Uterus (tissue), 2 donors: ENCODE measurements around the gene SIDT1.

Experiments
- POLR2A ChIP-seq, 2 donors: fragments of 450-650 bp; IDR thresholded peaks; one replicate each; pipeline ENCODE4 v1.6.1; 2016; ENCODE audit warnings: antibody characterized with exemption in 2 of 2, mild to moderate bottlenecking in 1 of 2, moderate library complexity in 1 of 2
- TF ChIP-seq, protein P1 (sequence below), 4 experiments: fragments of 200-600 bp in 2 of 4; fragments of 450-650 bp in 2 of 4; sonication (generic) in 2 of 4; IDR thresholded peaks; one replicate each; pipeline ENCODE4 v1.5.1; 2016 to 2019; ENCODE audit warnings: antibody characterized with exemption in 4 of 4, mild to moderate bottlenecking in 2 of 4, moderate library complexity in 1 of 4

DNA sequence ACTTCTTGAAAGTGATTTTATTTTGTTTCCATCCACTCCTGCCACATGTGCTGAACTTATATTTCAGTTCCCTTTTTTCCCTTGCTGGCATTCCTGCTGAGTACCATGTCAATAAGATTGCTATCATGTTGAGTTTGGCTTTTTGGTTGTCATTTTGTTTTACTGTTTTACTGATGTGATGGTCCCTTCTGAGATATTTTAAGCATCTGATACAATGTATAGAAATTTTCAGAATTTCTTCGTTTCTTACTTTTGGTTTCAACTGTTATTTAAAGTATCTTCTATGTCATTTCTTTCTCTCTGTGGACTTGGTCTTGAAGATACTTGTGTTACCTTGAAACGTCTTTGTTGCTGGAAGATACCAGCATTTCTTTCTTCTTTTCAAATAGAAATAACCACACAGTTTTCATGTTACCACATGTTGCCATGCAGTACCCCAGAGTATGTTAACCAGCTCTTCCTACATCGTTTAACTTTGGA, 14.1 kb downstream of the SIDT1 start:
- TF ChIP-seq, protein P1, sequence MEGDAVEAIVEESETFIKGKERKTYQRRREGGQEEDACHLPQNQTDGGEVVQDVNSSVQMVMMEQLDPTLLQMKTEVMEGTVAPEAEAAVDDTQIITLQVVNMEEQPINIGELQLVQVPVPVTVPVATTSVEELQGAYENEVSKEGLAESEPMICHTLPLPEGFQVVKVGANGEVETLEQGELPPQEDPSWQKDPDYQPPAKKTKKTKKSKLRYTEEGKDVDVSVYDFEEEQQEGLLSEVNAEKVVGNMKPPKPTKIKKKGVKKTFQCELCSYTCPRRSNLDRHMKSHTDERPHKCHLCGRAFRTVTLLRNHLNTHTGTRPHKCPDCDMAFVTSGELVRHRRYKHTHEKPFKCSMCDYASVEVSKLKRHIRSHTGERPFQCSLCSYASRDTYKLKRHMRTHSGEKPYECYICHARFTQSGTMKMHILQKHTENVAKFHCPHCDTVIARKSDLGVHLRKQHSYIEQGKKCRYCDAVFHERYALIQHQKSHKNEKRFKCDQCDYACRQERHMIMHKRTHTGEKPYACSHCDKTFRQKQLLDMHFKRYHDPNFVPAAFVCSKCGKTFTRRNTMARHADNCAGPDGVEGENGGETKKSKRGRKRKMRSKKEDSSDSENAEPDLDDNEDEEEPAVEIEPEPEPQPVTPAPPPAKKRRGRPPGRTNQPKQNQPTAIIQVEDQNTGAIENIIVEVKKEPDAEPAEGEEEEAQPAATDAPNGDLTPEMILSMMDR (IDR thresholded peaks at IDR 0.05): no peak
- no peak for TF ChIP-seq POLR2A (IDR thresholded peaks at IDR 0.05)
